GM12875 (cell line): ENCODE measurements around the gene GPATCH2L.

Experiments
- H3K4me3 ChIP-seq: one replicate; pipeline ENCODE4 v1.5.1; 2011; ENCODE audit warnings: low read depth, low read length, control low read depth
- TF ChIP-seq, protein P1 (sequence below): IDR thresholded peaks from 2 replicates; pipeline ENCODE4 v1.5.1; 2011; ENCODE audit warnings: low read depth, mild to moderate bottlenecking, control low read depth, inconsistent platforms, low read length, moderate library complexity, borderline replicate concordance; ENCODE audit not compliant: insufficient read depth

Gene GPATCH2L

DNA sequence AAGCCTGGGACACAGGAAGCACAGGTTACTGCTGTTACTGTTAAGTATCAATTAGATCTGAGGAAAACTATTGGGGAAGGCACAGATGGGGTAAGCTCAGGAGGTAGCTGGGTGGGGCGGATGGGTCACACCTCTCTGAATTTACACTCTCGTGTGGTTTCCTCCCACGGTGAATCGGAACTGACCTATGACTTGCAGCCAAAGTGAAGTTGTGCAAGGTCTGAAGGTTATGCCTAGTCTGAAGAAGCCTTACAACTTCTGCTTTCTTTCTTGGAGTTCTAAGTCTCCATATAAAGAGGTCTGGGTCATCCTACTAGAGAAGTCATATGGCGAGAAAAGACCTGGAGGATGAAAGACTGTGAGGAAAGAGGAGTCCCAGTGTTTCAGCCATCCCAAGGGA lies 25.6 kb upstream of the GPATCH2L start:
- H3K4me3 ChIP-seq: no peak overlapping the region
- TF ChIP-seq, protein P1, sequence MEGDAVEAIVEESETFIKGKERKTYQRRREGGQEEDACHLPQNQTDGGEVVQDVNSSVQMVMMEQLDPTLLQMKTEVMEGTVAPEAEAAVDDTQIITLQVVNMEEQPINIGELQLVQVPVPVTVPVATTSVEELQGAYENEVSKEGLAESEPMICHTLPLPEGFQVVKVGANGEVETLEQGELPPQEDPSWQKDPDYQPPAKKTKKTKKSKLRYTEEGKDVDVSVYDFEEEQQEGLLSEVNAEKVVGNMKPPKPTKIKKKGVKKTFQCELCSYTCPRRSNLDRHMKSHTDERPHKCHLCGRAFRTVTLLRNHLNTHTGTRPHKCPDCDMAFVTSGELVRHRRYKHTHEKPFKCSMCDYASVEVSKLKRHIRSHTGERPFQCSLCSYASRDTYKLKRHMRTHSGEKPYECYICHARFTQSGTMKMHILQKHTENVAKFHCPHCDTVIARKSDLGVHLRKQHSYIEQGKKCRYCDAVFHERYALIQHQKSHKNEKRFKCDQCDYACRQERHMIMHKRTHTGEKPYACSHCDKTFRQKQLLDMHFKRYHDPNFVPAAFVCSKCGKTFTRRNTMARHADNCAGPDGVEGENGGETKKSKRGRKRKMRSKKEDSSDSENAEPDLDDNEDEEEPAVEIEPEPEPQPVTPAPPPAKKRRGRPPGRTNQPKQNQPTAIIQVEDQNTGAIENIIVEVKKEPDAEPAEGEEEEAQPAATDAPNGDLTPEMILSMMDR: no peak

DNA sequence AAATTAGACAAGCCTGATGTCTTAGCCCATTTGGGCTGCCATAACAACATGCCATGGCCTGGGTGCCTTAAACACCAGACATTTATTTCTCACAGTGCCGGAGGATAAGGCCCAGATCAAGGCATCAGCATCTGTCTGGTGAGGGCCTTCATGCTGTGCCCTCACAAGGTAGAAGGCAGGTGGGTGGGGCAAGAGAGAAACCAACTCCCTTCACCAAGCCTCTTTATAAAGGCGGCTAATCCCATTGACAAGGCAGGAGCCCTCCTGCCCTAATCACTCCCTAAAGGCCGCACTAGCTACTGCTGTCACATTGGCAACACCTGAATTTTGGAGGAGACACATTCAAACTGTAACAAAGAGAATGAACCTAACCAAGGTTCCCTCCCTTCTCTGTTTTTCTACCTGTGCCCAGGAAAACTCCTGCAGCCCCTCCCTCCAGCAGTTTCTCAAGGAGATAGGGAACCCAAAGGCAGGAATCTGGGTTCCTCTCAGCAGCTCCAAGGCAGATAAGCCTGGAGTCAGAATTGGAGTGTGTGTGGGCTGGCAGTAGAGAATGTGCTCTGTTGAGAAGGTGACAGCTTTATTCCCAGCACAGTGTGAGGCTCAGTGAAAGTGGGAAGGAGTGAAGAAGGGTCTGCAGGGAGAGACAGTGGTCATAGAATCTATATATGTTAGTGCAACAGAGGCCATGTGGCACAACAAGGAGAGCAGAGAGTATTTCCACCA lies 21.7 kb upstream of the GPATCH2L start:
- no peak overlapping the region for H3K4me3 ChIP-seq
- TF ChIP-seq, protein P1: no peak

DNA sequence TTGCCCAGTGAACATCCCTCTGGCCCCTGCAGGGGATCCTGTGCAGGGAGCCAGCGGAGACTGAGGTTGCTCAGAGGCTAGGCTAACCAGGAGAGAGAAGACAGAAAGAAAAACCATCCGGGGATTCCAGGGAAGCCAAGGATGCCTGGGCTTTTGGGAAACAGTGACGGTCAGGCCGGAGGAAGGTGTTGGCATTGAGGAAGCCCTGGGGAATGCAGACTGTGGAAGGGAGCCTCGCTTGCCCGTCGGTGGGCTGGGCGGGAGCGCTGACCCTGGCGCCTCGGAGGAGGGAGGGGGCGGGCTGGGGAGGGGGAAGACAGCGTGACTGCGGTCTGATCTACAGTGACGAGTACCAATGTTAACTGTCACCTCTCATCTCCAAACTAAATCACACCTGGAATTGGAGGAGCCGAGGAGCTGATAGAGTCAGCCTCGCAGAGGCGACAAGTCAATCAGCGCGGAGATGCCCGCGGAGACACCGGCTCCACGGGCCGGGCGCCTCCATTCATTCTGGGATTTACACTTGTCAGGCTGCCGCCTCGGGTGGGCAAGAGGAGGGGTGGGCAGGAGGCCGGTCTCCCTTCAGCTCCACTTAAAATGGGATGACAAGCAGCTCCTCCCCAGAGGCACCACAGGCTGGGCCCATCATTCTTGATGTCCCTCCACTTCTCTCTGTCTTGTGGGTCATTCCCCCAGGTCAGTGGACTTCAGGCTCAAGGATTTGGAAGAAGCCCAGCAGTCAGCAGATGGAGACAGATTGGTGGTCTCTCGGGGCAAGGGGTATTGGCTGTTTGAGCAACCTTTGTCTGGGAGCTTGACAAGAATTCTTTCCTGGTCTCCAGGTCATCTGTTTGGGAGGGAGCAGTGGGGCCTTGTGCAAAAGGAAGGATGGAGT lies 20.4 kb upstream of the GPATCH2L start:
- no peak overlapping the region for H3K4me3 ChIP-seq
- TF ChIP-seq, protein P1: no peak

DNA sequence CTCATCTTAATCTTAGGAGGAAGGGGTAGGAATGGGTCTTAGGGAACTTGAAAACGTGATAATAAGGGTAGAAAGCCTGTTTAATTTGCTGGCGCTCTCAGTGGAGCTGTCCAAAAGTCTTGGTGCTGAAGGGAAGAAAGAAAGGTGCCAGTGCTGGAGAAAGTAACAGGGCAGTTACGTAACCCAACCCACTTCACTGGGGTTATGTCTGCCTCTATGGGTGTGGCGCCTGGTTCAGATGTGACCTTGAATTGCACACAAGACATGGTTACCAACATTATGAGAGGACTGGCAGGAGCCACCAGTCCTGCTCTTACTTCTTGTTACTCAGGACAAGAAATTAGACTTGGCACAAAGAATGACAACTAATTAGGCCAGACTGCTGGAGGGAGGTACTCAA lies 18.6 kb upstream of the GPATCH2L start:
- no peak overlapping the region for H3K4me3 ChIP-seq
- TF ChIP-seq, protein P1: no peak

- TF ChIP-seq, protein P1: no peak
- no peak overlapping the region for H3K4me3 ChIP-seq
Observed at GRCh38 chr14:76134231-76134630, 17.5 kb upstream of the GPATCH2L start.

- H3K4me3 ChIP-seq: no peak overlapping the region
- TF ChIP-seq, protein P1: no peak
Observed at GRCh38 chr14:76135722-76136121, 16.0 kb upstream of the GPATCH2L start.
